HG02642 (cell line): ENCODE measurements around the gene HAUS8.
"Not testable (repeated sequence)": the region's sequence is repeated elsewhere in the genome, so short reads cannot be mapped to it uniquely, and the experiment has no call there.

Experiments used
- ATAC-seq: cut with Tn5 transposase; IDR thresholded peaks from one replicate; pipeline ENCODE4 v1.9.1; 2021; ENCODE audit warnings: mild to moderate bottlenecking; ENCODE audit not compliant: unreplicated experiment, poor library complexity

HAUS8 gene

GRCh38 chr19:17103177-17103576 lies 27.9 kb upstream of the HAUS8 start:
- no peak for ATAC-seq

- no peak for ATAC-seq
Observed at GRCh38 chr19:17101686-17102628, 26.7 kb upstream of the HAUS8 start.

GRCh38 chr19:17098326-17098725 lies 23.1 kb upstream of the HAUS8 start:
- ATAC-seq = no peak

GRCh38 chr19:17097593-17098126 lies 22.4 kb upstream of the HAUS8 start:
- no peak for ATAC-seq

- ATAC-seq = no peak
Observed at GRCh38 chr19:17095141-17095919, 20.1 kb upstream of the HAUS8 start.

GRCh38 chr19:17094694-17095093 lies 19.4 kb upstream of the HAUS8 start:
- ATAC-seq = not testable (repeated sequence)

GRCh38 chr19:17092696-17093095 lies 17.4 kb upstream of the HAUS8 start:
- ATAC-seq = no peak

- ATAC-seq = no peak
Observed at GRCh38 chr19:17091758-17092333, 16.6 kb upstream of the HAUS8 start.

- ATAC-seq = no peak
Observed at GRCh38 chr19:17090583-17090982, 15.3 kb upstream of the HAUS8 start.

- ATAC-seq = no peak
Observed at GRCh38 chr19:17088552-17088951, 13.3 kb upstream of the HAUS8 start.

GRCh38 chr19:17086834-17087233 lies 11.6 kb upstream of the HAUS8 start:
- ATAC-seq = no peak

- no peak for ATAC-seq
Observed at GRCh38 chr19:17086120-17086519, 10.9 kb upstream of the HAUS8 start.

- ATAC-seq = no peak
Observed at GRCh38 chr19:17081672-17082630, 6.7 kb upstream of the HAUS8 start.

- no peak for ATAC-seq
Observed at GRCh38 chr19:17080440-17080801, 5.2 kb upstream of the HAUS8 start.

- ATAC-seq = no peak
Observed at GRCh38 chr19:17079710-17080439, 4.6 kb upstream of the HAUS8 start.

- no peak for ATAC-seq
Observed at GRCh38 chr19:17078920-17079709, 3.9 kb upstream of the HAUS8 start.

- ATAC-seq = no peak
Observed at GRCh38 chr19:17078036-17078919, 3.0 kb upstream of the HAUS8 start.
